Suprapubic skin (tissue), 4 donors: Measurements from ENCODE around the gene WIPF3. TPM values are rescaled to one million over a fixed set of nuclear protein-coding genes. Genes with fewer than 3 reads are reported as not detected.

ENCODE experiments used
- DNase-seq, 2 donors: peaks; one replicate each; pipeline ENCODE4 v3.0.0-alpha.2; 2019; ENCODE audit warnings: low spot score in 2 of 2
- H3K27ac ChIP-seq: fragments of 200-600 bp; sonication (generic); one replicate; pipeline ENCODE4 v1.5.1; 2019
- H3K27me3 ChIP-seq: fragments of 200-600 bp; sonication (generic); one replicate; pipeline ENCODE4 v1.5.1; 2019
- H3K36me3 ChIP-seq: fragments of 200-600 bp; sonication (generic); one replicate; pipeline ENCODE4 v1.5.1; 2019
- H3K4me1 ChIP-seq: fragments of 200-600 bp; sonication (generic); one replicate; pipeline ENCODE4 v1.5.1; 2019
- H3K4me3 ChIP-seq: fragments of 200-600 bp; sonication (generic); one replicate; pipeline ENCODE4 v1.5.1; 2019; ENCODE audit warnings: mild to moderate bottlenecking
- H3K9me3 ChIP-seq: fragments of 200-600 bp; sonication (generic); one replicate; pipeline ENCODE4 v1.5.1; 2019
- EP300 ChIP-seq: sonication (generic); formaldehyde crosslinking; IDR thresholded peaks from one replicate; pipeline ENCODE4 v1.6.1; 2017; ENCODE audit warnings: antibody characterized with exemption
- POLR2A ChIP-seq, 2 donors: fragments of 450-650 bp; IDR thresholded peaks; one replicate each; pipeline ENCODE4 v1.6.1; 2017; ENCODE audit warnings: antibody characterized with exemption in 2 of 2, mild to moderate bottlenecking in 2 of 2, moderate library complexity in 2 of 2
- POLR2AphosphoS5 ChIP-seq, 3 donors: sonication (generic); formaldehyde crosslinking; IDR thresholded peaks; one replicate each; pipeline ENCODE4 v1.6.1; 2017; ENCODE audit warnings: antibody characterized with exemption in 3 of 3
- WGBS: methylation state at CpG from one replicate; pipeline ENCODE4 v1.1.5; 2018; 5-methylcytosine and 5-hydroxymethylcytosine counted together
- total RNA-seq, 4 donors: library from RNA; depleted of rRNA; stranded (reverse); fragments of >200 nt; gene quantifications; one replicate each; pipeline ENCODE4 v1.1.0, GENCODE V29; 2016
- TF ChIP-seq, protein P1 (sequence below), 2 donors: fragments of 200-600 bp in 1 of 2; fragments of 450-650 bp in 1 of 2; sonication (generic) in 1 of 2; IDR thresholded peaks; one replicate each; pipeline ENCODE4 v1.5.1; 2016 to 2019; ENCODE audit warnings: antibody characterized with exemption in 2 of 2, mild to moderate bottlenecking in 1 of 2, moderate library complexity in 1 of 2

WIPF3 gene
- total RNA-seq, 4 donors from 2014 or later, result 0.30 to 1.4 (median 0.58) TPM

DNA sequence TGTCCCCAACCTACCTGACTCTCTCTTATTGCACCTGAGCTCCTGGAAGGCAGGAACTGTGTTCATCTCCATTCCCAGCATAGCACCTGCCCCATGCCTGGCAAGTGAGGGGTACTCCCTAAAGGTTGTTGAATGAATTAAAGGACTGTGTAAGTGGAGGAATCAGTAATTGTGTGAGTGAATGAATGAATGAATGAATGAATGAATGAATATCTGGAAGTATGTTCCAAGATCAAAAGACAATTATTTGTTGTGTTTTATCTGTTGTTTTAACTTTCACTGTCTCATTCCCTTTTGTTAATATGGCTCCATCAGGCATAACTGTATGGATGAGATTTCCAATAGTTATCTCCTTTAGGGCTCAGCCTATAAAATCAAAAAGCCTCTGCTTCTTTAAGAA is 4.0 kb downstream of the WIPF3 start:
- H3K4me3 ChIP-seq, result no peak overlapping the region
- peaks cover 47% of the 10 kb centered on the region for H3K27me3 ChIP-seq
- peaks cover 17% of the 10 kb centered on the region for H3K4me1 ChIP-seq
- no peak for DNase-seq
- H3K27ac ChIP-seq, result no peak overlapping the region
- no peaks in the 10 kb centered on the region for H3K9me3 ChIP-seq
- no peaks in the 10 kb centered on the region for H3K36me3 ChIP-seq
- TF ChIP-seq EP300, result no peak
- TF ChIP-seq, protein P1, sequence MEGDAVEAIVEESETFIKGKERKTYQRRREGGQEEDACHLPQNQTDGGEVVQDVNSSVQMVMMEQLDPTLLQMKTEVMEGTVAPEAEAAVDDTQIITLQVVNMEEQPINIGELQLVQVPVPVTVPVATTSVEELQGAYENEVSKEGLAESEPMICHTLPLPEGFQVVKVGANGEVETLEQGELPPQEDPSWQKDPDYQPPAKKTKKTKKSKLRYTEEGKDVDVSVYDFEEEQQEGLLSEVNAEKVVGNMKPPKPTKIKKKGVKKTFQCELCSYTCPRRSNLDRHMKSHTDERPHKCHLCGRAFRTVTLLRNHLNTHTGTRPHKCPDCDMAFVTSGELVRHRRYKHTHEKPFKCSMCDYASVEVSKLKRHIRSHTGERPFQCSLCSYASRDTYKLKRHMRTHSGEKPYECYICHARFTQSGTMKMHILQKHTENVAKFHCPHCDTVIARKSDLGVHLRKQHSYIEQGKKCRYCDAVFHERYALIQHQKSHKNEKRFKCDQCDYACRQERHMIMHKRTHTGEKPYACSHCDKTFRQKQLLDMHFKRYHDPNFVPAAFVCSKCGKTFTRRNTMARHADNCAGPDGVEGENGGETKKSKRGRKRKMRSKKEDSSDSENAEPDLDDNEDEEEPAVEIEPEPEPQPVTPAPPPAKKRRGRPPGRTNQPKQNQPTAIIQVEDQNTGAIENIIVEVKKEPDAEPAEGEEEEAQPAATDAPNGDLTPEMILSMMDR (IDR thresholded peaks at IDR 0.05), result no peak
- TF ChIP-seq POLR2A (IDR thresholded peaks at IDR 0.05), result no peak
- no peak for TF ChIP-seq POLR2AphosphoS5 (IDR thresholded peaks at IDR 0.05)

DNA sequence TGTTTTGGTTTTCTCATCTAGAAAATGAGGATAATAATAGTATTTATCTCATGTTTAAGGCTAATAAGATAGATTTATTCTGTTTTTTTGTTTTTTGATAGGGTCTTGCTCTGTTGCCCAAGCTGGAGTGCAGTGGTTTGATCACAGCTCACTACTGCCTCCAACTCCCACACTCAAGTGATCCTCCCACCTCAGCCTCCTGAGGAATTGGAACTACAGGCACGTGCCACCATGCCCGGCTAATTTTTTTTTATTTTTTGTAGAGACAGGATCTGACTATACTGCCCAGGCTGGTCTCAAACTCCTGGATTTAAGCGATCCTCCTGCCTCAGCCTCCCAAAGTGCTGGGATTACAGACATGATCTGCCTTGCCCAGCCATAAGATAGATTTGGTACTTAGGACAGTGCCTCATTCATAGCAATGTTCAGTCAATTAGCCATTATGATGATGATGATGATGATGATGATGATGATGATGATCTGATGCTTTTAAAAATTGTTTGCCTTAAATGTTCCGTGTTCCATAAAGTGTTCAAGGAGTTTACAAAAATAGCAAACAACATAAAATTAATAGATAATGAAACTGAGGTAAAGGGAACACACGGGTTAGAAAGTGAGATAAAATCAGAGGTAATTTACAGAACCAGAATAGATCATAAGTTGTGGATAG is 4.6 kb downstream of the WIPF3 start:
- peaks cover 42% of the 10 kb centered on the region for H3K27me3 ChIP-seq
- no peaks in the 10 kb centered on the region for H3K9me3 ChIP-seq
- WGBS, result 68% methylated on average over 5 of the region's 5 CpGs
- TF ChIP-seq EP300 (no peak), POLR2A (IDR thresholded peaks at IDR 0.05) (no peak), POLR2AphosphoS5 (IDR thresholded peaks at IDR 0.05) (no peak)
- TF ChIP-seq, protein P1 (IDR thresholded peaks at IDR 0.05), result no peak
- no peak overlapping the region for H3K4me3 ChIP-seq
- DNase-seq, result no peak
- peaks cover 17% of the 10 kb centered on the region for H3K4me1 ChIP-seq
- H3K27ac ChIP-seq, result no peak overlapping the region
- H3K36me3 ChIP-seq, result no peaks in the 10 kb centered on the region

DNA sequence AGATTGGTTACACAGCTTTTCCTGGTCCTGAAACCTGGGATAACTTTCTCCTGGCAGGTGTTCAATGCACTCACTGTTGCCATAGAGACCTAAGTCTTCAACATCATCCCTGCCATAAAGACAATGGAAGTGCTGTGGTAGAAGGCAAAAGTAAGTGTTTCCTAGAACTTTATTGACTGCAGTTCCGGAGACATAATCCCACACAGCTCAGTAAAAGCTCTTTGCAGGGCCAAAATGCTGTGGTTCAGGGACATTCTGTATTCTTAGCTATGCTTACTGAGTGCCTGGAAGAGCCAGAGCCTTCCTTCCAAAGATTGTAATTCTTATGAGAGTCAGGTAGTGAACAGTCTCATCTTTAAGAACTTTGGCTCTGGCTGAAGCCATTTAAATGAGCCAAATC is 5.3 kb downstream of the WIPF3 start:
- Histone ChIP-seq H3K36me3 (no peaks in the 10 kb centered on the region), H3K27ac (no peak overlapping the region), H3K4me1 (peaks cover 11% of the 10 kb centered on the region), H3K4me3 (no peak overlapping the region), H3K9me3 (no peaks in the 10 kb centered on the region), H3K27me3 (peaks cover 36% of the 10 kb centered on the region)
- TF ChIP-seq POLR2A (IDR thresholded peaks at IDR 0.05) (no peak), POLR2AphosphoS5 (IDR thresholded peaks at IDR 0.05) (no peak), EP300 (no peak)
- TF ChIP-seq, protein P1 (IDR thresholded peaks at IDR 0.05), result no peak
- WGBS, result 74% methylated on average over 1 of the region's 1 CpG
- no peak for DNase-seq

DNA sequence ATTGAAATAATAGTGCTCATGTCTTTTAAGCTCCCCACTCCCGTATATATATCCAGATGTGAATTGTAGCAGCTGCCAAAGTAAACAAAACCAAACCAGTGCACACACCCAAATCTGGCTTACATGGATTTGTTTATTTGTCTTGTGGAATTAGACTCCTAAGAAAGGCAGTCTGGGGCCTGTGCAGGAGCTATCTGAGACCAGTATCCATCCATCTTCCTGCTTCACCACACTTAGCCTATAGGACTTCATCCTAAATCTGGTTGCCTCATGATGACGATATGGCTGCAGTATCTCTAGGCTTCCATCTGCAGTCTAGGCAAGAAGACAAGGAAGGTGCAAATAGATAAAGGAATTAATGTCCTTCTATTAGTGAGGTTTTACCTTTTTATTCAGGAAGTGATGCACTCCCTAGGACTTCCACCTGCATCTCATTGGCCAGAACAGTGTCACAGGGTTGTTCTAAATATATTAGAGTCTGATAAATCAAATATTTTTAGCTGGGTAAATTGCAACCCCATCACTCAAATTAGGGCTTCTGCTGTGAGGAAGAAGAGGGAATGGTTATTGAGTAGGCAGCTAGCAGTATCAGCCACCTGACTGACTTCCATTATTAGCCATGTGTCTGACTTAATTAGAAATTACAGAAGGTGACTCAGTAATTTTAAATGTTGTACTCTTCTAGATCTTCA is 6.0 kb downstream of the WIPF3 start:
- TF ChIP-seq, protein P1 (IDR thresholded peaks at IDR 0.05), result no peak
- TF ChIP-seq POLR2A (IDR thresholded peaks at IDR 0.05) (no peak), EP300 (no peak), POLR2AphosphoS5 (IDR thresholded peaks at IDR 0.05) (no peak)
- DNase-seq, result no peak
- Histone ChIP-seq H3K4me3 (no peak overlapping the region), H3K9me3 (no peaks in the 10 kb centered on the region), H3K27ac (no peak overlapping the region), H3K27me3 (peaks cover 28% of the 10 kb centered on the region), H3K36me3 (no peaks in the 10 kb centered on the region), H3K4me1 (peaks cover 3% of the 10 kb centered on the region)
- 57% methylated on average over 2 of the region's 2 CpGs for WGBS

DNA sequence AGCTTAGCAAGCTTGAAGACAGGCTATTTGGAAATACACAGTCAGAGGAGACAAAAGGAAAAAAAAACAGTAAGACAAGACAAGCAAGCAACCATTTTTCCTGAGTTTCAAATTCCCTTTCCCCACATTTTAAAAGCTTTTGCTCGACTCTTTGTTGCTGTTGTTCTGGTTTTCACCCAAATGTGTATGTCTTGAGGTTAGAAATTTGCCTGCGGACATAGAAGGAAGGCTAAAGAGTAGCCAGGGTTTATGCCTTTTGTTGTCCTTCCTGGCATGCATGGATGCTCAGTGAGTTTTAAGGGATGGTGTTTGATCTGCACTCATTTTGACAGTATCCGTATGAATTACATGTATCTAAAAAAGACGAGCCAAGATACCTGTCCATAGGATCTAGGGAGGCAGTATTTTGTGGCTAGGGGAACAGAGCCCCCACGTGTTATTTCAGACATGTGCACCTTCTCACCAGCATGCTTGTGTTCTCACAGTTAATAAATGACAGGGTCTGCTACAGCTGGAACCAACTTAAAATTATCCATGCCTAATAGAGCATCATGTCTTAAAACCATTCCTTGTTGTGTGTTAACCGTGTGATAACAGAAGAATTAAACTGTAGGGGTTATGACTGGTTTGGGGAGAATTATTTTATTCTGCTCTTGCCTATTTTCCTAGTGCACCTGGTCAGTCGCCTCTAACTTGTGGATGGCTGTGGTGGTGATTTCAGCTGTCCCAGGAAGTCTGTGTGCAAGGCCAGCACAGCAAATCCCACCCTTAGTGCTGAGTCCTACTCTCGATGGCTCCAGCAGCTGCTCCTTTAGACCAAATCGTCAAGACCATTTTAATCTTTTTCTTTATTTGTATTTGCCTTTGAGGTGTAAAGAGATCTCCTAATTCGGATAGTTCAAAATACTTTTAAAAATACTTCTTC is 9.1 kb downstream of the WIPF3 start:
- TF ChIP-seq POLR2AphosphoS5 (IDR thresholded peaks at IDR 0.05) (no peak), POLR2A (IDR thresholded peaks at IDR 0.05) (no peak), EP300 (no peak)
- TF ChIP-seq, protein P1 (IDR thresholded peaks at IDR 0.05), result no peak
- H3K4me1 ChIP-seq, result no peaks in the 10 kb centered on the region
- 77% methylated on average over 10 of the region's 10 CpGs for WGBS
- H3K27me3 ChIP-seq, result peaks cover 8% of the 10 kb centered on the region
- H3K4me3 ChIP-seq, result no peak overlapping the region
- H3K27ac ChIP-seq, result no peak overlapping the region
- DNase-seq, result no peak
- H3K9me3 ChIP-seq, result no peaks in the 10 kb centered on the region
- no peaks in the 10 kb centered on the region for H3K36me3 ChIP-seq
